ENCODE measurements around the gene MED1.
A peak's percentile ranks its signal among the peaks of the same experiment; 100 is the strongest.

The MED1 gene

DNA sequence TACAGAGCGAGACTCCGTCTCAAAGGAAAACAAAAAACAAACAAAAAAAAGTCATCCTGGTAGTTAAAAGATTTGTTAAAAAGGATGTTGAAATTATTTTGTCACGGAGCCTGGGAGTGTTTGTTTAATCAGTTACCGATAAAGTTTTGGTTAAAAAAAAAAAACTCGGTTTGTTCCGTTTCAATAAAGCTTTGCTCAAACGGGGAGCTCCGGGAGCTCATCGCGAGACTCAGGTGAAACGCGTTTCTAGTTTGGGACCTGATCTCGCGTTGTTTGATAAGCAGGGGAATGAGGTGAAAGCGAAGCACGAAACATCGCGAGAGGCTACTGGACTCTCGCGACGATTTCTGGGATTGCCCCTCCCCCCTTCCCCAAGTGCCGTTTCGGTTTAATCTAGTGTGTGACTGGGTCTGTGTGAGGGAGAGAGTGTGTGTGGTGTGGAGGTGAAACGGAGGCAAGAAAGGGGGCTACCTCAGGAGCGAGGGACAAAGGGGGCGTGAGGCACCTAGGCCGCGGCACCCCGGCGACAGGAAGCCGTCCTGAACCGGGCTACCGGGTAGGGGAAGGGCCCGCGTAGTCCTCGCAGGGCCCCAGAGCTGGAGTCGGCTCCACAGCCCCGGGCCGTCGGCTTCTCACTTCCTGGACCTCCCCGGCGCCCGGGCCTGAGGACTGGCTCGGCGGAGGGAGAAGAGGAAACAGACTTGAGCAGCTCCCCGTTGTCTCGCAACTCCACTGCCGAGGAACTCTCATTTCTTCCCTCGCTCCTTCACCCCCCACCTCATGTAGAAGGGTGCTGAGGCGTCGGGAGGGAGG, 10.3 kb upstream of the MED1 start, which contains the start of gene CDK12:
TSS of gene CDK12 (plus strand) at position 374 of the 813 bp plus-strand sequence. CDS start 586 bp downstream, outside the sequence.
- TF ChIP-seq EZH2phosphoT487 (IDR thresholded peaks at IDR 0.05; ENCODE audit: low read depth), result no peak
- TF ChIP-seq CTCF (IDR thresholded peaks at IDR 0.05; ENCODE audit: low read depth, low read length), result no peak
- H3K79me2 ChIP-seq (ENCODE audit: low read length), result peaks cover 51% of the 10 kb centered on the region
- H2AFZ ChIP-seq (ENCODE audit: low read depth, low read length), result peak within 1 kb of the TSS; percentile 55

DNA sequence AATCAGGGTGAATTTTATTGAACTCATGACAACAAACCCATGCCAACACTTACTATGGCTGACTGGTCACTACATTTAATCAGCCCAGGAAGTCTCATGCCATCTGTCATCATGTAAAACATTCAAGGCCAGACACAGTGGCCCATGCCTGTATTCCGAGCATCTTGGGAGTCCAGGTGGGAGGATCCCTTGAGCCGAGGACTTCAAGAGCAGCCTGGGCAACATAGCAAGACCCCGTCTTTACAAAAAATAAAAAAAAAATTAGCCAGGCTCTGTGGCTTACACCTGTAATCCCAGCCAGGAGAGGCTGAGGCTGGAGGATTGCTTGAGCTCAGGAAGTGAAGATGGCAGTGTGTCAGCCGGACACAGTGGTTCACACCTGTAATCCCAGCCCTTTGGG, 4.9 kb upstream of the MED1 start:
- no peak for TF ChIP-seq CTCF (IDR thresholded peaks at IDR 0.05; ENCODE audit: low read depth, low read length)
- no peak for TF ChIP-seq EZH2phosphoT487 (IDR thresholded peaks at IDR 0.05; ENCODE audit: low read depth)
- no peaks in the 10 kb centered on the region for H3K9me3 ChIP-seq (ENCODE audit: insufficient read depth, low read length)
- no peaks in the 10 kb centered on the region for H3K27me3 ChIP-seq (ENCODE audit: low read depth, low read length)
- H3K79me2 ChIP-seq (ENCODE audit: low read length), result peaks cover 6% of the 10 kb centered on the region
- no peaks in the 10 kb centered on the region for H3K36me3 ChIP-seq (replicated peaks; ENCODE audit: low read depth, low read length)
- no peak overlapping the region for H3K4me2 ChIP-seq (ENCODE audit: low read length)
- no peak overlapping the region for H3K27ac ChIP-seq (ENCODE audit: low read length)
- H4K20me1 ChIP-seq (ENCODE audit: insufficient read depth, low read length), result no peaks in the 10 kb centered on the region
- H3K9ac ChIP-seq (ENCODE audit: low read length), result no peak overlapping the region
- H2AFZ ChIP-seq (ENCODE audit: low read depth, low read length), result no peak overlapping the region
- H3K4me3 ChIP-seq (ENCODE audit: low read length), result no peak overlapping the region
- peaks cover 21% of the 10 kb centered on the region for H3K4me1 ChIP-seq (ENCODE audit: low read length)

More for the DNA sequence above, 10.3 kb upstream of the MED1 start, which contains the start of gene CDK12:
- no peaks in the 10 kb centered on the region for H3K9me3 ChIP-seq (ENCODE audit: insufficient read depth, low read length)
- peaks cover 18% of the 10 kb centered on the region for H3K4me1 ChIP-seq (ENCODE audit: low read length)
- H3K4me2 ChIP-seq (ENCODE audit: low read length), result peak within 1 kb of the TSS; percentile 97
- H3K36me3 ChIP-seq (replicated peaks; ENCODE audit: low read depth, low read length), result peaks cover 24% of the 10 kb centered on the region
- H3K4me3 ChIP-seq (ENCODE audit: low read length), result peak within 1 kb of the TSS; percentile 95
- H3K27me3 ChIP-seq (ENCODE audit: low read depth, low read length), result no peaks in the 10 kb centered on the region
- H3K27ac ChIP-seq (ENCODE audit: low read length), result peak within 1 kb of the TSS; percentile 91
- peaks cover 36% of the 10 kb centered on the region for H4K20me1 ChIP-seq (ENCODE audit: insufficient read depth, low read length)
- H3K9ac ChIP-seq (ENCODE audit: low read length), result peak within 1 kb of the TSS; percentile 96

DNA sequence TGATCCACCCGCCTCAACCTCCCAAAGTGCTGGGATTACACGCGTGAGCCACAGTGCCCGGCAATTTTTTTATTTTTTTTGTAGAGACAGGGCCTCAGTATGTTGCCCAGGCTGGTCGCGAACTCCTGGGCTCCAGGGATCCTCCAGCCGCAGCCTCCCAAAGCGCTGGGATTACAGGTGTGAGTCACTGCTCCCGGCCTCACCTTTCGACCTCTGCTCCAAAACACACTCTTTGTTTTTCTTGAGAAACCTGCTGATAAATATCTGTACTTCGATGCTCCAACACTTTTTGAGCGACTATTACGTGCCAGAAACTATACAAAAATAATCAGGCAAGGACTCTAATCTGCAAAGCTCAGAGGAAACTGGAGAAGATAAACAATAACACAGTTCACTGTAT, 1.0 kb downstream of the MED1 start:
- Histone ChIP-seq H3K4me1 (ENCODE audit: low read length) (peaks cover 29% of the 10 kb centered on the region), H3K27ac (ENCODE audit: low read length) (no peak overlapping the region), H2AFZ (ENCODE audit: low read depth, low read length) (no peak overlapping the region), H3K27me3 (ENCODE audit: low read depth, low read length) (no peaks in the 10 kb centered on the region), H3K79me2 (ENCODE audit: low read length) (peaks cover 54% of the 10 kb centered on the region), H4K20me1 (ENCODE audit: insufficient read depth, low read length) (no peaks in the 10 kb centered on the region), H3K4me3 (ENCODE audit: low read length) (peak overlapping the region; percentile 94), H3K9me3 (ENCODE audit: insufficient read depth, low read length) (no peaks in the 10 kb centered on the region), H3K36me3 (replicated peaks; ENCODE audit: low read depth, low read length) (peaks cover 2% of the 10 kb centered on the region), H3K4me2 (ENCODE audit: low read length) (peak overlapping the region; percentile 73), H3K9ac (ENCODE audit: low read length) (peak overlapping the region; percentile 94)
- TF ChIP-seq CTCF (IDR thresholded peaks at IDR 0.05; ENCODE audit: low read depth, low read length) (no peak), EZH2phosphoT487 (IDR thresholded peaks at IDR 0.05; ENCODE audit: low read depth) (no peak)

DNA sequence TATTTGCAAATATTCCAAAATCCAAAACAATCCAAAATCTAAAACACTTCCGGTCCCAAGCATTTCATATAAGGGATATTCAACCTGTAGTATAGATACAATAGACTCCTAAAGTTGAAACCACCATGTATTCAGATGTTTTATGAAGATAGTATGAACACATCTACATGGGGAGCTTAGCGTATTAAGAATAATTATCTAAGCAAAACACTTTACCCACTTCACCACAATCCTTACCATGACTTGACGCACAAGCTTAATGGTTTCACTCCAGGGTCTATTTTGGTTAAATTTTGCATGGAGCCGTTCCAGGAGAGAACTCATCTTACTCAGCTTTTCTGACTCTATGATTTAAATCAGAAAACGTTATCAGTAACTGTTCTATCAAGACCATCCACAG, 3.5 kb downstream of the MED1 start:
- H3K4me3 ChIP-seq (ENCODE audit: low read length), result no peak overlapping the region
- H3K79me2 ChIP-seq (ENCODE audit: low read length), result peaks cover 54% of the 10 kb centered on the region
- H3K27ac ChIP-seq (ENCODE audit: low read length), result no peak overlapping the region
- H3K4me1 ChIP-seq (ENCODE audit: low read length), result peaks cover 16% of the 10 kb centered on the region
- H4K20me1 ChIP-seq (ENCODE audit: insufficient read depth, low read length), result no peaks in the 10 kb centered on the region
- H2AFZ ChIP-seq (ENCODE audit: low read depth, low read length), result no peak overlapping the region
- no peaks in the 10 kb centered on the region for H3K27me3 ChIP-seq (ENCODE audit: low read depth, low read length)
- no peak overlapping the region for H3K9ac ChIP-seq (ENCODE audit: low read length)
- H3K9me3 ChIP-seq (ENCODE audit: insufficient read depth, low read length), result no peaks in the 10 kb centered on the region
- TF ChIP-seq CTCF (IDR thresholded peaks at IDR 0.05; ENCODE audit: low read depth, low read length) (no peak), EZH2phosphoT487 (IDR thresholded peaks at IDR 0.05; ENCODE audit: low read depth) (no peak)
- H3K36me3 ChIP-seq (replicated peaks; ENCODE audit: low read depth, low read length), result peaks cover 13% of the 10 kb centered on the region
- H3K4me2 ChIP-seq (ENCODE audit: low read length), result no peak overlapping the region
